Tibial nerve (tissue), 4 donors: ENCODE measurements around the gene CD247. TPM values are rescaled to one million over a fixed set of nuclear protein-coding genes. Genes with fewer than 3 reads are reported as not detected.

ENCODE experiments used
- DNase-seq, 2 donors: peaks; one replicate each; pipeline ENCODE4 v3.0.0-alpha.2; 2019; ENCODE audit warnings: low spot score in 2 of 2
- H3K27ac ChIP-seq, 4 donors: fragments of 200-600 bp; sonication (generic) in 3 of 4; one replicate each; pipeline ENCODE4 v1.5.1; 2017 to 2019; ENCODE audit warnings: mild to moderate bottlenecking in 1 of 4
- H3K27me3 ChIP-seq, 2 donors: fragments of 200-600 bp; sonication (generic) in 1 of 2; one replicate each; pipeline versions ENCODE4 v1.5.1 to v1.6.0; 2017 to 2019
- H3K36me3 ChIP-seq, 3 donors: fragments of 200-600 bp; sonication (generic); one replicate each; pipeline ENCODE4 v1.5.1; 2018 to 2019
- H3K4me1 ChIP-seq, 4 donors: fragments of 200-600 bp; sonication (generic) in 3 of 4; one replicate each; pipeline ENCODE4 v1.5.1; 2017 to 2019
- H3K4me3 ChIP-seq, 4 donors: fragments of 200-600 bp; sonication (generic) in 3 of 4; one replicate each; pipeline ENCODE4 v1.5.1; 2017 to 2019; ENCODE audit warnings: mild to moderate bottlenecking in 1 of 4, moderate library complexity in 1 of 4
- H3K9me3 ChIP-seq, 4 donors: fragments of 200-600 bp; sonication (generic) in 3 of 4; one replicate each; pipeline ENCODE4 v1.5.1; 2017 to 2019
- EP300 ChIP-seq, 2 donors: sonication (generic); formaldehyde crosslinking; IDR thresholded peaks; one replicate each; pipeline ENCODE4 v1.6.1; 2017; ENCODE audit warnings: antibody characterized with exemption in 2 of 2, mild to moderate bottlenecking in 1 of 2
- POLR2A ChIP-seq, 2 donors: fragments of 450-650 bp; IDR thresholded peaks; one replicate each; pipeline ENCODE4 v1.6.1; 2017; ENCODE audit warnings: antibody characterized with exemption in 2 of 2, mild to moderate bottlenecking in 2 of 2, moderate library complexity in 2 of 2
- WGBS, 2 donors: methylation state at CpG; one replicate each; pipeline ENCODE4 v1.1.5; 2018; 5-methylcytosine and 5-hydroxymethylcytosine counted together
- total RNA-seq, 4 donors: library from RNA; depleted of rRNA; stranded (reverse); fragments of >200 nt; gene quantifications; one replicate each; pipeline ENCODE4 v1.1.0, GENCODE V29; 2016
- TF ChIP-seq, protein P1 (sequence below), 5 experiments: fragments of 200-600 bp in 3 of 5; fragments of 450-650 bp in 2 of 5; sonication (generic) in 3 of 5; IDR thresholded peaks; one replicate each; pipeline ENCODE4 v1.5.1; 2016 to 2019; ENCODE audit warnings: antibody characterized with exemption in 5 of 5, mild to moderate bottlenecking in 3 of 5, moderate library complexity in 2 of 5

Gene CD247
- total RNA-seq, 4 donors from 2014 or later: 1.2 to 1.5 (median 1.4) TPM; not detected in 1

DNA sequence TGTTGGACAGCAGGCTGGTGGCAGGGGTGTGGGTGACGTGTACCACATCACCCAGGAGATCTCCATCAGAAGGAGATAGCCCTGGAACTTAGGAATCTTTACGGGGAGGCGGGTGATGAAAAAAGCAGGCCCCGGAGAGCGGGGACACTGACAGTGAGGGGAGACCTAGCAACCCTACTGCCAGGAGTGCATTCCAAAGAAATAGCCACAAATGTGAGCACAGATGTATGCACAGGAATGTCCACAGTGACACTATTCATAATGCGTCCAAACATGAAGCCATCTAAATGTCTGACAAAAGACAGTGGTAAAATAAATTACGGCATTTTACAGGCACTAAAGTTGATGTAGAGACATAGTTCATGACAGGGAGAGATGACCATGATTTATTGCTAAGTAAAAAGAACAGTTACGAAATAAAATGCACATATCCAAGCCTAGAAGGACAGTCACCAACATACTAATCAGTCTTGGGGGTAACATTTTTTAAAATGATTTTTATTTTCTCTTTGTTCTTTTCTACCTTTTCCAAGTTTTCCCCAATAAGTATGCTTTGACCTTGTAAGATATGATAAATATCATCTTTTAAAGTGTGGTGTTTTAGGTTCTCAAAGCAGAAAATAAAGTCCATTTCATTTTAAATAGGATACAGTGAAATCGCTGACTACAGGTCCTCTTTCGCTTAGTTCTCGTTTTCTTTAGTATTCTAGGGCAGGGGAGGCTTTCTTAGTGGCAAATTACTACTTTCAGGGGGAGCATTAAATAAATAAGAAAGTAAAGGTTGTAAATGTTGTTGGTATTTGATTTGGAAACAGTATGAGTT, 21.3 kb downstream of the CD247 start:
- peaks cover 0 to 4% of the 10 kb centered on the region in 2 donors for H3K27me3 ChIP-seq
- WGBS, 2 donors: 69 to 73% methylated on average over 11 of the region's 11 CpGs
- H3K9me3 ChIP-seq: no peaks in the 10 kb centered on the region
- no peaks in the 10 kb centered on the region for H3K36me3 ChIP-seq
- H3K4me1 ChIP-seq: peaks cover 0 to 2% (median 0%) of the 10 kb centered on the region in 4 donors
- H3K4me3 ChIP-seq: no peak overlapping the region
- DNase-seq: no peak
- TF ChIP-seq, protein P1, sequence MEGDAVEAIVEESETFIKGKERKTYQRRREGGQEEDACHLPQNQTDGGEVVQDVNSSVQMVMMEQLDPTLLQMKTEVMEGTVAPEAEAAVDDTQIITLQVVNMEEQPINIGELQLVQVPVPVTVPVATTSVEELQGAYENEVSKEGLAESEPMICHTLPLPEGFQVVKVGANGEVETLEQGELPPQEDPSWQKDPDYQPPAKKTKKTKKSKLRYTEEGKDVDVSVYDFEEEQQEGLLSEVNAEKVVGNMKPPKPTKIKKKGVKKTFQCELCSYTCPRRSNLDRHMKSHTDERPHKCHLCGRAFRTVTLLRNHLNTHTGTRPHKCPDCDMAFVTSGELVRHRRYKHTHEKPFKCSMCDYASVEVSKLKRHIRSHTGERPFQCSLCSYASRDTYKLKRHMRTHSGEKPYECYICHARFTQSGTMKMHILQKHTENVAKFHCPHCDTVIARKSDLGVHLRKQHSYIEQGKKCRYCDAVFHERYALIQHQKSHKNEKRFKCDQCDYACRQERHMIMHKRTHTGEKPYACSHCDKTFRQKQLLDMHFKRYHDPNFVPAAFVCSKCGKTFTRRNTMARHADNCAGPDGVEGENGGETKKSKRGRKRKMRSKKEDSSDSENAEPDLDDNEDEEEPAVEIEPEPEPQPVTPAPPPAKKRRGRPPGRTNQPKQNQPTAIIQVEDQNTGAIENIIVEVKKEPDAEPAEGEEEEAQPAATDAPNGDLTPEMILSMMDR (IDR thresholded peaks at IDR 0.05): no peak
- no peak for TF ChIP-seq POLR2A (IDR thresholded peaks at IDR 0.05)
- TF ChIP-seq EP300 (IDR thresholded peaks at IDR 0.05): no peak
- no peak overlapping the region for H3K27ac ChIP-seq

DNA sequence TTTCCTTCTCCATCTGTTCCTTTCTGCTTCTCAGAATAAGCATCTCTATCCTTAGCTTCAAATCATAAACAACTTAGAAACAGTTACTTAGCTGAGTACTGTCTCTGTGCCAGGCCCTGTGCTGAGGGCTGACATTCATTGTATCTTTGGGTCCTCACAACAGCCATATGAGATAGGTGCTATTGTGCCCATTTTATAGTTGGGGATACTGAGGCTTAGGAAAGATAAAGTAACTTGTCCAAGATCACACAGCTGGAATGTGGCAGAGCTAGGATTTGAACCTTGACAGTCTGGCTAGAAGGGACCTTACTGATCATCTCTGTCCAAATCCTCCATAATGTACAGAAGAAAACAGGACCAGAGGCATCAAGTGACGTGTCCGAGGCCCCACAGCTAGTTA, 25.0 kb downstream of the CD247 start:
- TF ChIP-seq POLR2A (IDR thresholded peaks at IDR 0.05) (no peak), EP300 (IDR thresholded peaks at IDR 0.05) (no peak)
- TF ChIP-seq, protein P1 (IDR thresholded peaks at IDR 0.05): no peak
- Histone ChIP-seq H3K36me3 (no peaks in the 10 kb centered on the region), H3K27ac (no peak overlapping the region), H3K9me3 (no peaks in the 10 kb centered on the region), H3K4me3 (no peak overlapping the region), H3K4me1 (no peaks in the 10 kb centered on the region), H3K27me3 (peaks cover 0 to 4% of the 10 kb centered on the region in 2 donors)
- no peak for DNase-seq
- 90 to 100% methylated on average over 2 of the region's 2 CpGs for WGBS, 2 donors

DNA sequence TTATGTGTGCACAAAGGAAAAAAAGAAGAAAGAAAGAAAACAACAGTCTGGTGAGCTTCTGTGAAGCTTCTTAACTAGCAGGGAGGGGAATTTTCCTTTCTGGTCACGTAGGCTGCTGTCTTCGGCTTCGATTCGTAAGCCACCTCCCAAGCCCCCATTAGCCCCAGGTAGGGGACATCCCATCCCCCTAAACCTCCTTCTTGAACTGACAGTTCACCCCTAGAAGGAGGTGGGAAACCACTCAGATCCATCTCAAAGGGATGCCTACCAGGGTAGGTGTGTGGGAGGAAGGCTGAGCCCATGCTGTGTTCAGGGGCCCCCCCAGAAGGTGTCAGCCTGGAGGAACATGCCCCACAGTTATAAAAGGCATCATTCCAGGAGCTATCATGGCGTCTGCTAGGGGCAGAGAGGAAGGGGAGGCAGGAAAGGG, 25.8 kb downstream of the CD247 start:
- no peaks in the 10 kb centered on the region for H3K4me1 ChIP-seq
- peaks cover 0 to 4% of the 10 kb centered on the region in 2 donors for H3K27me3 ChIP-seq
- H3K4me3 ChIP-seq: no peak overlapping the region
- H3K27ac ChIP-seq: no peak overlapping the region
- TF ChIP-seq, protein P1 (IDR thresholded peaks at IDR 0.05): no peak
- TF ChIP-seq EP300 (IDR thresholded peaks at IDR 0.05) (no peak), POLR2A (IDR thresholded peaks at IDR 0.05) (no peak)
- H3K36me3 ChIP-seq: no peaks in the 10 kb centered on the region
- no peaks in the 10 kb centered on the region for H3K9me3 ChIP-seq
- no peak for DNase-seq
- WGBS, 2 donors: 31 to 43% methylated on average over 5 of the region's 5 CpGs

DNA sequence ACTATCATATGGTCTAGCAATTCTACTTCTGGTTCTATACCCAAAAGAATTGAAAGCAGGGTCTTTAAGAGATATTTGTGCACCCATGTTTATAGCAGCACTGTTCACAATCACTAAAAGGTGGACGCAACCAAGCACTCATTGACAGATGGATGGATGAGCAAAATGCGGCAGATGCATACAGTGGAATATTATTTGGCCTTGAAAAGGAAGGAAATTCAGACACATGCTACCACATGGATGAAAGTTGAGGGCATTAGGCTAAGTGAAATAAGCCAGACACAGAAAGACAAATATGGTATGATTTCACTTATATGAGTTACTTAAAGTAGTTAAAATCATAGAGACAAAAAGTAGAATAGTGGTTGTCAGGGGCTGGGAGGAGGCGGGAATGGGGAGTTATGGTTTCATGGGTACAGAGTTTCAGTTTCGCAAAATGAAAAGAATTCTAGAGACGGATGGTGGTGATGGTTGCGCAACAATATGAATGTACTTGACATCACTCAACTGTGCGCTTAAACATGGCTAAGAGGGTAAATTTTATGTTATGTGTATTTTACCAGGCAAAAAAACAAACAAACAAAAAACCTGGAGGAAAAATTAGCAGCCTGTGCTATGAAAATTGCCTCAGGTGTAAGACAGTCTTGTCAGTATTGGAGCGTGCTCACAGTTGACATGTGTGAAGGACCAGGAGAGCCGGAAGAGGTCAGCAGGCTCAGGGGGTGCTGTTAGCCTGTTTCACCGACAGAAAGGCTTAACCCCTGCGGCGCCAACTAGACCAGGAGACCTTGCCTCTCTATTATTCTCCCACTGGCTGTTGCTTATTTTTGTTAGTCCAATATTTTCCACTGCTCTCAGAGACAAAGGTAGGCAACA, 26.5 kb downstream of the CD247 start:
- no peak for DNase-seq
- TF ChIP-seq EP300 (IDR thresholded peaks at IDR 0.05): no peak
- TF ChIP-seq POLR2A (IDR thresholded peaks at IDR 0.05): no peak
- TF ChIP-seq, protein P1 (IDR thresholded peaks at IDR 0.05): no peak
- 61 to 64% methylated on average over 12 of the region's 12 CpGs for WGBS, 2 donors
- H3K4me1 ChIP-seq: no peaks in the 10 kb centered on the region
- H3K27me3 ChIP-seq: peaks cover 0 to 4% of the 10 kb centered on the region in 2 donors
- no peaks in the 10 kb centered on the region for H3K36me3 ChIP-seq
- H3K9me3 ChIP-seq: no peaks in the 10 kb centered on the region
- H3K4me3 ChIP-seq: no peak overlapping the region
- no peak overlapping the region for H3K27ac ChIP-seq
